Prostate gland (tissue), 2 donors: ENCODE data around the gene ATOSB.

Experiments used
- CTCF ChIP-seq, 4 experiments: fragments of 200-600 bp in 2 of 4; fragments of 450-650 bp in 2 of 4; sonication (generic) in 2 of 4; IDR thresholded peaks; 1 replicate in 3 of 4; 2 replicates in 1 of 4; pipeline ENCODE4 v1.5.1; 2016 to 2019; ENCODE audit warnings: antibody characterized with exemption in 4 of 4, mild to moderate bottlenecking in 2 of 4, moderate library complexity in 2 of 4
- POLR2AphosphoS5 ChIP-seq: sonication (generic); formaldehyde crosslinking; IDR thresholded peaks from one replicate; pipeline ENCODE4 v1.6.1; 2017; ENCODE audit warnings: antibody characterized with exemption

GRCh38 chr9:35071814-35072460 lies 43.7 kb downstream of the ATOSB start:
- peak in 3 of 4 experiments; percentile 21 to 49 (median 48) for TF ChIP-seq CTCF (IDR thresholded peaks at IDR 0.05)
- TF ChIP-seq POLR2AphosphoS5, result no peak
